PC-3 (cell line): ENCODE data around the gene LGI4.

Source experiments
- EZH2 ChIP-seq: fragments of 300-600 bp; sonication (generic); IDR thresholded peaks from one replicate; pipeline ENCODE4 v1.6.1; 2017; ENCODE audit warnings: antibody characterized with exemption, mild to moderate bottlenecking, low read length; ENCODE audit not compliant: unreplicated experiment
- TF ChIP-seq, protein P1 (sequence below): fragments of 300-600 bp; sonication (generic); conservative IDR thresholded peaks from 2 replicates; pipeline ENCODE4 v1.5.1; 2017; ENCODE audit warnings: antibody characterized with exemption, low read depth, mild to moderate bottlenecking, low read length

DNA sequence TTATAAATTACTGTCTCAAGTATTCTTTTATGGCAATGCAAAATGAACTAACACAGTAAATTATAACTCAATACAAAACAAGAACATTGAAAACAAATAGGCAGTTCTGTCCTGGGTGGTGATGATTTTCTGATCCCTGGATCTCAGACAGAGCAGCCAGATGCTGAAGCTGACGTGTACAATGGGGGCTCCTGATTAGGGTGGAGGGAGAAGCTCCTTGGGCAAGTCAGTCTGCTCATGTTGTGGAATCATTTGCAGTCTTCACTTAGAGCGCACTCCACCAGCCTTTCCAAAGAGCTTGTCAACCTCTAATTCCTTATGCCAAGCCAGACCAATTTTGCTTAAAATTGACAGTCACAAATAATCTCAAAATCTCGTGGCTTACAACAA, 41.3 kb upstream of the LGI4 start:
- TF ChIP-seq, protein P1, sequence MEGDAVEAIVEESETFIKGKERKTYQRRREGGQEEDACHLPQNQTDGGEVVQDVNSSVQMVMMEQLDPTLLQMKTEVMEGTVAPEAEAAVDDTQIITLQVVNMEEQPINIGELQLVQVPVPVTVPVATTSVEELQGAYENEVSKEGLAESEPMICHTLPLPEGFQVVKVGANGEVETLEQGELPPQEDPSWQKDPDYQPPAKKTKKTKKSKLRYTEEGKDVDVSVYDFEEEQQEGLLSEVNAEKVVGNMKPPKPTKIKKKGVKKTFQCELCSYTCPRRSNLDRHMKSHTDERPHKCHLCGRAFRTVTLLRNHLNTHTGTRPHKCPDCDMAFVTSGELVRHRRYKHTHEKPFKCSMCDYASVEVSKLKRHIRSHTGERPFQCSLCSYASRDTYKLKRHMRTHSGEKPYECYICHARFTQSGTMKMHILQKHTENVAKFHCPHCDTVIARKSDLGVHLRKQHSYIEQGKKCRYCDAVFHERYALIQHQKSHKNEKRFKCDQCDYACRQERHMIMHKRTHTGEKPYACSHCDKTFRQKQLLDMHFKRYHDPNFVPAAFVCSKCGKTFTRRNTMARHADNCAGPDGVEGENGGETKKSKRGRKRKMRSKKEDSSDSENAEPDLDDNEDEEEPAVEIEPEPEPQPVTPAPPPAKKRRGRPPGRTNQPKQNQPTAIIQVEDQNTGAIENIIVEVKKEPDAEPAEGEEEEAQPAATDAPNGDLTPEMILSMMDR, result no peak
- TF ChIP-seq EZH2, result no peak
